ENCODE data around the gene NECAP2.

NECAP2 gene, protein sequence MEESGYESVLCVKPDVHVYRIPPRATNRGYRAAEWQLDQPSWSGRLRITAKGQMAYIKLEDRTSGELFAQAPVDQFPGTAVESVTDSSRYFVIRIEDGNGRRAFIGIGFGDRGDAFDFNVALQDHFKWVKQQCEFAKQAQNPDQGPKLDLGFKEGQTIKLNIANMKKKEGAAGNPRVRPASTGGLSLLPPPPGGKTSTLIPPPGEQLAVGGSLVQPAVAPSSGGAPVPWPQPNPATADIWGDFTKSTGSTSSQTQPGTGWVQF

DNA sequence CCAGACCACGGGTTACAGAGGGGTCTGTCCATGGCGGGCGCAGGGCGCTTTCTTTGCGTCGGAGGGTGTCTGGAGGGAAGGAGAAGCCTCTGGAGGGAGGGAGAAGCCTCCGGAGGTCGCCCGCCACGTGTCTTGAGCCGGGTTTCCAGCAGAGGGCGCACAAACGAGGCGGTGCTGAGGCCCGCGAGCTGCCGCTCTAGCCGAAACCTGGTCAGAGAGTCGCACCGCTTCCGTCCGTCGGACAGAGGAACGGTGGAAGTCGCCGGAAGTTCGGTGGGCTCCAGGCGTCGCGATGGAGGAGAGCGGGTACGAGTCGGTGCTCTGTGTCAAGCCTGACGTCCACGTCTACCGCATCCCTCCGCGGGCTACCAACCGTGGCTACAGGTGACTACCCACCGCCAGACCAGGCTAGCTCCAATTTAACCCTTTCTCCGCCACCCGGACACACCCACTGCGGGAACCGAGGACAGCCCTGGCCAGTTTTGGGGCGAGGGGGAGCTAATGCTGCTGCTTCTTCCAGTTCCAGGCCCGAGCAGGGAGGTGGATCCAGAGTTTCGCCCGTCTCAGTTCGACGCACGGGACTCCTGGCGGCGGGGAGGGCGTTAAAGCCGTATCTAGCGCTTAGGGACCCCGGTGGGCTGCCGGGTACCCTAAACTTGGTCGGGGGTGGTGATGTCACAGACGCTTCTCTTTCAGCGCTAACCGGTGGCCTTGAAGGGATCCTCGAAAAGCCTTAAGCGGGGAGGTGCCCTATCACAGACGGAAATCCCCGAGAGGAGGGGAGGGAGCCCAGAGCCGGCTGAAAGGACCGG is at the start of gene NECAP2:
TSS of gene NECAP2 (plus strand) at position 255 of the 812 bp plus-strand sequence. CDS start at position 293, 38 bp downstream.
- peak; percentile 93 for DNase-seq

DNA sequence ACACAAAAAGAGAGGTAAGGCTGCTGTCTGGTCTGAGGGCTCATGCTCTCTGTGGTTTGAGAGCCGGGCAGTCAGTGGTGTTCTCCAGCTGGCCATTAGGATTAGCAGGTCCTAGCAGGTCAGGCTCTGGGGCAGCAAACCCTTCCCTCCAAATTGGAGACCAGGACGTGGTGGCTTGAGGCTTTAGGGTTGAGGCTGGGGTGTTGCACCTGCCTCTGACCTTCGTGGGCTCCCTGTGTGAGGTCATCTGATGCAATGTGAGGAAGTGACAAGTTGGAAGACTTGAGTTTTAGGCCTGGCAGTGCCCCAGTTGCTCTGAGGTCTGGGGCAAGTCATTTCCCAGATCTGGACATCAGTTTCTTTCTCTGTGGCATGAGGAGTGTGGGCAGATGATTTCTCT is 49.1 kb upstream of the NECAP2 start:
- no peak for DNase-seq

DNA sequence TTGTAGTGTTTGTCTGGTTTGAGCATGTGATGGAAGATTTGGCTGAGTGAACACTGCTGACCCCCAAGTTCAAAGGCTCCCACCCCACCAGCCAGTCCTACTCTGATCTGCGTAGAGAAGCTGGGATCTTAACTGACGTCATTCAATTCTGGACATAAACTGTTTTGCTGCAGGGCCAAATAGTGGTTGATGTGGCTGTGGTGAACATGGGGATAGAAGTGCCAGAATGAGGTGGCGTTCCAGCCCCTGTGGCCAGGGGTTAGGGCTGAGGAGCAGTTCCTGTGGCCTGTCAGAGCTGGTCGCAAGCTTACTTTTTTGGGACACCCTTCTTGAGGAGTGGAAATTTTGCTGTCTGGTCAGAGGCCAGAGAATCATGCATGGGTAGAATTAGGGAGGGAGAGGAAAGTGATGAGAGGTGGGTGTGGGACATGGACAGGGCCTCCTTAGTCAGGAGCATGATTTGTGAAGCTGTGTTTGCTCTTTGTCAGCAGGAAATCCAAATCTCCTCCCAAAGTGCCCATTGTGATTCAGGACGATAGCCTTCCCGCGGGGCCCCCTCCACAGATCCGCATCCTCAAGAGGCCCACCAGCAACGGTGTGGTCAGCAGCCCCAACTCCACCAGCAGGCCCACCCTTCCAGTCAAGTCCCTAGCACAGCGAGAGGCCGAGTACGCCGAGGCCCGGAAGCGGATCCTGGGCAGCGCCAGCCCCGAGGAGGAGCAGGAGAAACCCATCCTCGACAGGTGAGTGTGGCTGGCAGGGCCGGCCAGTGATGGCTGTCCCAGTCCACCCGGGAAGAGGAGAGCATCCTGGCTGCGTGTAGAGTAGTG is 47.6 kb upstream of the NECAP2 start:
- no peak for DNase-seq

DNA sequence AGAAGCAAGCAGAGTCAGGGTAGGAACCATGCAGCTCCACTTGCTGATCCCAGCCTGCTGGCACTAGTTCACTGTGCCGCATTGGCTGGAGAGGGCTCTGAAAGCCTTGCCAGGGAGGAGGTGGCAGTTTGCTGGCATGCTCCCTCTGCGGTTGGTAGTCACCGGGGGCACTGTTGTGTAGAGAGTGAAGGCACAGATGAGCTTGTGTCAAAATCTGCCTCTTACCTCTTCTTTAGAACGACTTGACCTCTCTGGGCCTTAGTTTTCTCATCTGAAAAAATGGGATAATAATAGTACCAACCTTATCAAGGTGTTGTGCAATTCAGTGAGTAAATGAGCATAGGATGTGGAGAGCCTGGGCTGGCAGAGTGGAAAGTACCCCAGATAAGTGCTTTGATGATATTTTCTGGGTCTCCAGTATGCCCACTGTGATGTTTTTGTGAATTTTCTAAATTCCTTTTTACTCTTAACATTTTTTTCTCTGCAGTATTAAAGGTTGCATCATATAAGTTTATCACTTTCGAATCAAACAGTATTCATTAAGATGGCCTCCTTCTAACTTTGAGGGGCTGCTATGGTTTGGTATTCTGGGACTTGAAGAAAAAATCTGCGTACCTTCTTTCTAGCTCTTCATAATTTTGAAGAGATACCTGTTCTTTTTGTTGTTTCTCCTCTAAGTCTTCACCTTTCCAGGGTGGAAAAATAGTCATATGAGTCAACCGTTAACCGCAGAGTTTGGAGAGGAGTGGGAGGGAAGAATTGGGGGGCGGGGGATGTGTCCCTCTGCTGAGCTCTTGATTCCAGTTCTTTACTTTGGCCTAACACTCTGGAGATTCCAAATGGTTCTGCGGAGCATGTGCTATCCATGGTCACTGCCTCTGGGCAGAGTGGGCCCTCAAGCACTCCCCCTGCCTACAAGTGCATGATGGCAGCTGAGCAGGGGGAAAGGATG is 46.7 kb upstream of the NECAP2 start:
- no peak for DNase-seq

DNA sequence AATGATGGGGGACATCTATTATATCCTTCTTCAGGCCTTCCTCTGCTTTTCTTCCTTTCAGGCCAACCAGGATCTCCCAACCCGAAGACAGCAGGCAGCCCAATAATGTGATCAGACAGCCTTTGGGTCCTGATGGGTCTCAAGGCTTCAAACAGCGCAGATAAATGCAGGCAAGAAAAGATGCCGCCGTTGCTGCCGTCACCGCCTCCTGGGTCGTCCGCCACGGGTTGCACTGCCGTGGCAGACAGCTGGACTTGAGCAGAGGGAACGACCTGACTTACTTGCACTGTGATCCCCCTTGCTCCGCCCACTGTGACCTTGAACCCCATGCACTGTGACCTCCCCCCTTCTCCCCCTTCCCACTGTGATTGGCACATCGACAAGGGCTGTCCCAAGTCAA is 45.5 kb upstream of the NECAP2 start:
- no peak for DNase-seq

DNA sequence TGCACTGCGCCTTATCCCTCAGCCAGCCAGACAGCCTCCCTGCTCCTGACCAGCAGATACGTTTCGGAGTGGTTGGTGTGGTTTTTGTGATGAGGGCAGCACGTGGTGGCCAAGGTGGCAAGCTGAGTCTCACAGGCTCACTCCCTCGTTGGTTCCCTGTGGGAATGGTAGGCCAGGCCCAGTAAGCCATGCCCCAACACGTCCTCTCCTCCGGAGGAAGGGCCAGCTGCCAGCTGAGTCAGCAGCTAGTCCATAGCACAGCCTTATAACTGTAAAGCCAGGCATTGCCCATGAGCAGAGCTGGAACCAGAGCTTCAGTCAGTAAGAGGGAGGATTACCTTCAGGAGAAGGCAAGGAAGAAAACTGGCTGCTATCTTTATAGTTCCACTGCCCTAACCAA is 43.9 kb upstream of the NECAP2 start:
- no peak for DNase-seq

DNA sequence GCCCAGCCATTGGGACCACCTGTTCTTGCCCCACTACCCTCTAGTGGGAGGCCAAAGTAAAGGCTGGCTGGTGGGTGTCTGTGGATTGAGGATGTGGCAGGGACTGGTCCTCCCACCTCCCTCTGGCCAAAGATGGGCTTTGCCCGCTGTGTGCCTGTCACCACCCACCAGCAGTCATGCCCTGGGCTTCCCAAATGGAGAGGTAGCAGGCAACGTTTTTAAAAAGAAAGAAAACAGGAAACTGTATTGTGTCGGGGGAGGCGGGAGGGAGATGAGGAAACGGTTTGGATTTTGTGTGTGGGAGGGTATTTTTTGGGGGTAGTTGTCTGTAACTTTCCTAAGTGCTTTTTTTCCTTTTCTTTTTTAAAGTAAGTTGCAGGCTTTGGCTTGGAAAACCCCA is 43.4 kb upstream of the NECAP2 start:
- DNase-seq = no peak

DNA sequence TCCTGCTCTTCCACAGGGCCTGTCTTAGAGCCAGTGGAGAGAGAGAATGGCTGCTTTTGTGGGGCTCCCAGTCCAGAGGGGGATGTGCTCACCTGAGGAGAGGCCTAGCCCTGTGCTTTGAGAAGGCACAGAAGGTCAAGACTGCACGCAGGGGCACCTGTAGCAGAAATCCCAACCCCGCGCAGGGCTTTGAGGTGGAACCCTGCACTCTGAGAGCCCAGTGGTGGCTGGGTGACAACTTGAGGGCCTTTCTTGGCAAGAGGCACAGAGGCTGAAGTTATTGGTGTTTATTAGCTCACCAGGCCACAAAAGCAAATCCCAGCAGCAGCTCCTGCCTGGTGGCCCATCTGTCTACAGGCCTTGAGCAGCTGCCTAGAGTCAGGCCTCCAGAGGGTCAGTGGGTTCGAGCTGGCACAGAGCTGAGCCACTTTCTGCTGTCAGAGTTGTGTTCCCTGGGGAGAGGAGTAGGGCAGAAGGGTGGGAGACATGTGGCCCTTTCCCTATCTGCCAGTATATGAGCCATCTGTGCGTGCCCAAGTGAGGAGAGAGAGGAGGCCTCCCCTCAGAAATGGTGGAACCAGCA is 42.1 kb upstream of the NECAP2 start:
- DNase-seq = no peak

DNA sequence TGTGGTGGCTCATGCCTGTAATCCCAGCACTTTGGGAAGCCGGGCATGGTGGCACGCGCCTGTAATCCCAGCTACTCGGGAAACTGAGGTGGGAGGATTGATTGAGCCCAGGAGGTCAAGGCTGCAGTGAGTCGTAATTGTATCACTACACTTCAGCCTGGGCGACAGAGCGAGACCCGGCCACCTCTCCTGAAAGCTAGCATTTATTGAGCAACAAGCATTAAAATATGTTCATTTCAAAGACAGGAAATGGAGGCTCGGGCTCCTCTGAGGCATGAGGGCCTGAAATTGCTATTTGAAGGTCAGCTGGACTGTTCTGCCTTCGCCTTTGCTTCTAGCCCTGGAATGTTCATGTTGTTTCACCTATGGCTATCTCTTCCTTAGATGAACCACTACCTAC is 37.8 kb upstream of the NECAP2 start:
- no peak for DNase-seq

DNA sequence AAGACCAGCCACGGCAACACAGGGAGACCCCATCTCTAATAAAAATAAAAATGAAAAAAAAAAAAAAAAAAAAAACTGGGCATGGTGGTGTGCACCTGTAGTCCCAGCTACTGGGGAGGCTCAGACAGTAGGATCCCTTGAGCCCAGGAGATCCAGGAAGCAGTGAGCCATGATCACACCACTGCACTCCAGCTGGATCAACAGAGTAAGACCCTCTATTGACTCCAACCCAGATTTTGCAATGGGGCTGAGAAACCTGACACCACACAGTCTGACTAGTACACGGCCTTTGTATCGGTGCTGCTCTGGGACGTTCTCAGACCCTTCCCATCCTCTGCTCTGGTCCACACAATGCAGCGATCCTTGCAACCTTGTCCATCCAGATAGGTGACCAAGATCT is 35.1 kb upstream of the NECAP2 start:
- no peak for DNase-seq

DNA sequence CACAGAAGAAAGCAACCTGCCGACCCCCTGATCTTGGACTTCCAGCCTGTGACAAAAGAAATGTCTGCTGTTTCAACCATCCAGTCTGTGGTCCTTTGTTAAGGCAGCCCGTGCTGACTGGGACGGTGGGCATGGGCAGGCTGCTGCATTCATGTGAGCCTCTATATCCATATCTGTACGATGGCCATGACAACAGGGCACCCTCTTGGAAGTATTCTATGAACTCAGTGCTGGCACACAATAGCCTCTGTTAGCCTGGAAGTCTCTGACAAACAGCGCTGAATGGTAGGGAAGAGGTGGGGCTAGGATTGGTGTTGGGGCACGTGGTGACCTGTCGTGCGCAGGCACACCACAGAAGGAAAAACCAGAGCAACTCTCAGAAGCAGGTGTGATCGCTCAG is 33.7 kb upstream of the NECAP2 start:
- no peak for DNase-seq

DNA sequence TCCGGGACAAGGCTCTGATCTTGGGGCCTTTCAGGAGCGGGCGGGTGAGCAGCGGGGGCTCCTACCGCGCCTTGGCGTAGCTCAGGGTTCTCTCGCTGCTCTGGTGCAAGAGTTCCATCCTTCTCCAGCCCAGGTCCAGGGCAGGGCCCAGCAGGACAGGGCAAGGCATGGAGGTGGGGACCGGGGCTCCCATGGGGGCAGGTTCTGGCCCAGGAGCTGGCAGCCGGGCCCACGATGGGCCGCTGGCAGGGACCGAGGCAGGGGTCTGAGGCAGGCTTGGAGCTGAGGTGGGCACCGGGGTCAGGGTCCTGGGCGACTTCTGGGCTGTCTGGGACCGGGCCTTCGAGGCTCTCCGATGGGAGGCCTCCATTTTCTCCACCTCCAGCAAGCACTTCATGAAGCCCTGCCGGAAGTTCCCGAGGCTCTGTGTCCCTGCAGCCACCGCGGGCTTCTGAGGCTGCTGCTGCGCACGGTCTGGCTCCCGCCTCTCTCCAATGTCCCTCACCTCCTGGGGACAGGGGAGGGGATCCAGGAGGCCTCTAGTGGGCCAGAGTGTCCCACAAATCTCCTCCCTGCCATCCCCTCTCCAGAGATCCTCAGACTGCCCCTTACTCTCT is 30.9 kb upstream of the NECAP2 start:
- DNase-seq = no peak

DNA sequence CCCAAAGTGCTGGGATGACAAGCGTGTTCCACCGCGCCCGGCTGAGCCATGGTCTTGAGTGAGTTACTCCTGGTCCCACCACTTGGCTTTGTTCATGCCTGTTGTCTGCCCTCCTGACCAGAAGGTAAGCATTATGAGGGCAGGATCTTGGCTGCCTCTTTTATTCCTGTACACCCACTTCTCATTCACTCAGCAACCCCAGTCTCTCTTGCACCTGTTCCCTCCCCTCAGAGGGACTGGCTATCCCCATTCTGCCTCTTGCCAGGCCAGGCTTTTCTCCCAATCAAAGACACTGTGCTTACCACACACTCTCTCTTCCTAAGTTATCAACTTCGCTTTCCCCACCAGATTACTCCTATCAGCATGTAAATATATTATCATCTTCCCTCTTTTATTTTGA is 29.7 kb upstream of the NECAP2 start:
- DNase-seq = no peak

DNA sequence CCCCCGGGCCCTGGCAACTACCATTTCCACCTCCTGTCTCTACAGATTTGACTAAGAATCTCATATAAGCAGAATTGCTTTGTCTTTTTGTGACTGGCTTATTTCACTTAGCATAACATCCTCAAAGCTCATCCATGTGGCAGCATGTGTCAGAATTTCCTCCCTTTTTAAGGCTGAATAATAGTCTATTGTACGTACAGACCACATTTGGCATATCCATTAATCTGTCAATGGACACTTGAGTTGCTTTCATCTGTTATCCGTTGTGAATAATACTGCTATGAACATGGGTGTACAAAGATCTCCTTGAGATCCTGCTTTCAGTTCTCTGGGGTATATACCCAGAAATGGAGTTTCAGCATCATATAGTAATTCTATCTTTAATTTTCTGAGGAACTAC is 27.3 kb upstream of the NECAP2 start:
- no peak for DNase-seq

DNA sequence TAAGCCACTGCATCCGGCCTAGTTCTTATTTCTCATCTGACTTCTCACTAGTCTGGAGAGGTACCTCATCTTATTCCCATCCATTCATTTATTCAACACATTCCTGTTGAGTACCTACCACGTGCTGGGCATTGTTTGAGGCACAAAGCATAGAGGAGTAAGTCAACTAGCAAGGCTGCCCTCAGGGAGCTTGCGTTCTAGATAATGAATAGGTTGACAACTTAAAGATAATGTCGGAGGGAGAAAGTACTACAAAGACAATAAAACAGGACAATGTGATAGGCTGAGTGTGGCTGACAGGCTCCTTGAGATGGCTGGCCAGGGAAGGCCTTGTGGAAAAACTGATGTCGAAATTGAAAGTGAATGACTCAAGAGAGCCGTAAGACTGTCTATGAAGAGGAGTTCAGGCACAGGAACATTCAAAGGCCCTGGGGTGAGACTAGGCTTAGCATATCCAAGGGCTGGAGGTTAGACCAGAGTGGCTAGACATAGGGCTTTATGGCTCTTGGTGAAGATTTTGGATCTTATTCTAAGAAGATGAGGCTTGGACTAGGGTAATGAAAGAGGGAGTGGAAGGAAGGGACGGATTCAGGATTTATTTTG is 21.6 kb upstream of the NECAP2 start:
- no peak for DNase-seq

DNA sequence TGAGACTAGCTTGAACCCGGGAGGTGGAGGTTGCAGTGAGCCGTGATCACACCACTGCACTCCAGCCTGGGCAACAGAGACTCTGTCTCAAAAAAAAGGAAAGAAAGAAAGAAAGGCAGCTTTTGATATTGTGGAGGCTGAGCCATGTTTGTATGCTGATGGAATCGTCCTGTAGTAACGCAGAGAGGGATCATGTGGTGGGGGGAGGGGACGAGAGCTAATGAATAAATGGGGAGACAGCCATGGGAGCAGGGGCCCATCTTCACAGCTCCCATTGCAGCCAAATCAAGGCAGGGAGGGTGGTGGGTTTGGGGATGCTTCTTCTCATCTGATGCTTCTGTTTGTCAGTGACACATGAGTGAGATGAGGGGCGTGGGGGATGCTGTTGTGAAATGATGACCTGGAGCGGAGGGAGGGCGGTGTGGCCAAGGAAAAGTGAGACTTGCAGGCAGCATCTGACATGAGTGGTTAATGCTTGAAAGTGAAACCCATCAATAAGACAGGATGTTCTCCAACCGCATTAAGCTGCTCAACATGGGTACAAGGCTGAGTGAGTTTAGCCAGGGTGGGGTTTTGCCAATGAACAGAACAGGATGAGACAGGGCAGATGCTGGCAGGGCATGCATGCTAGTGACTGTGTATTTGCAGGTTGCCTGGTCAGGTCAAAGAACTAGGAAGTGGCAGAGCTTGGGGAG is 20.0 kb upstream of the NECAP2 start:
- DNase-seq = peak; percentile 68

DNA sequence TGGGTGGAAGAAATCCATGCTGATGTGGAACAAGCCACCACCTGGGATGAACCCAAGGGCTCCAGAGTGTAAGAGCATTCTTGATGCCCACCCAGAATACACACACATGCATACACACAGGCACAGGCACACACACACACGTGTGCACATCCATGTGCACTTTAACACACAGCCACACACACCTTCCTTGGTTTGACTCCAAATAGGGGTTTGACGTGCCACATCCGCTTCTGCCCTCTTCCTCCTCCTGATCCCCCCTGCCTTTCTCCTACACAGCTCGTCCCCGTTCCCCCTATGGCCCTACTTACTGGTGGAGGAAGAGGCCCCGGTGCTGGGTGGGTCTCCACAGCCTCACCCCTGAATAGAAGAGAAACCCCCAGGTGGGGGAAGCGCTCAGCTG is 19.3 kb upstream of the NECAP2 start:
- DNase-seq = peak; percentile 13

DNA sequence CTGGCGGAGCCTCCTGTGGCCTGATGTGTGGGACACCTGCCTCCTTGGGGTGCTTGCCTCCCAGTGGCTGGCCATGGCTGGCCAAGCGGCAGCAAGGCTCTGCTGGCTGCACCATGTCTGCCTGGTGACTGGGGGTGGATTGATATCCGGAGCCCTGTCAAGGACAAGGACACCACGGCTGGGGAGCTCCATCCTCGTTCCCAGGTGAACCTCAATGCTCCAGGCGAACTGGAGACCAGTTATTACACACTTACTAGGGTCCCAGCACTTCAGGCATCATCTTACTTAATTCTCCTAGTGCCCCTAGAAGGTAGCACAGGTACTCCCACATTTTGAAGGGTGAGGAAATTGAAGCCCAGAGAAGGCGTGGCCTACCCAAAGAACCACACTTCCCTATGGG is 18.5 kb upstream of the NECAP2 start:
- no peak for DNase-seq

DNA sequence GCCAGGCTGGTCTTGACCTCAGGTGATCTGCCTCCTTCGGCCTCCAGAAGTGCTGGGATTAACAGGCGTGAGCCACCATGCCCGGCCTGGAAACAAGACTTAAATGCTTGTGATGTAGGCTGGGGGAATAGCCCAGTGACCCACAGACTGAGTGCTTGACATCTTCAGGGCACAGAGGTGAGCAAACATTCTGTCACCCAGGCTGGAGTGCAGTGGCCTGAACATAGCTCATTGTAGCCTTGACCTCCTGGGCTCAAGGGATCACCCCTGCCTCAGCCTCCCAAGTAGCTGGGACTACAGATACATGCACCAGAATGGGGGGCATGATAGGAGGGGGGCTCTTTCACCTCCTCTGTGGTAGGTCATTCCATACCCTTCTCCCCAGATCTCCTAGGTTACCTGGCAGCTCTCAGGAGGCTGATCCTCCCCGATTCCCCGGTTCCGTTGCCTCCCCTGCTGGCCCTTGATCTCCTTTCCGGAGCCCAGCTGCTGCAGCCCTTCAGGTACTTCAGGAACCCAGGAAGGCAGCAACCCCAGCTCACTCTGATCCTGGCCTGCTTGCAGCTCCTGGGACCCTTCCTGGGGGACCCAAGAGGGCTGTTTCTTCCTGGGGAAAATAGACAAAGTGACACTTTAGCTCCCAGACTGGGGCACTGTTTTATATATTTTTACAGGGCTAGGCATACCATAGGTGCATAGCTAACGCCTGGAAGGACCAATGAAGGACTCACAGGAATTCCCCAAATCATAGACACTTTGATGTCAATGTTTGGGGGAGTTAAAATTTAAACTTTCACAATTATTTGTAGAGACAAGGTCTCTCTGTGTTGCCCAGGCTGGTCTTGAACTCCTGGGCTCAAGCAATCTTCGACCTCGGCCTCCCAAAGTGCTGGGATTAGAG is 15.1 kb upstream of the NECAP2 start:
- no peak for DNase-seq

Data from CD4-positive, alpha-beta T cell treated with Interleukin-21 for 1 hour (primary cell).